ENCODE measurements around the gene SMCO3. TPM values are rescaled to one million over a fixed set of nuclear protein-coding genes. Genes with fewer than 3 reads are reported as not detected.

The SMCO3 gene
- total and polyA plus RNA-seq, 2 of the 13 experiments (the other 11 are each of a cell fraction or from before 2014, with no cell fraction given) = 0.29 to 0.42 TPM

DNA sequence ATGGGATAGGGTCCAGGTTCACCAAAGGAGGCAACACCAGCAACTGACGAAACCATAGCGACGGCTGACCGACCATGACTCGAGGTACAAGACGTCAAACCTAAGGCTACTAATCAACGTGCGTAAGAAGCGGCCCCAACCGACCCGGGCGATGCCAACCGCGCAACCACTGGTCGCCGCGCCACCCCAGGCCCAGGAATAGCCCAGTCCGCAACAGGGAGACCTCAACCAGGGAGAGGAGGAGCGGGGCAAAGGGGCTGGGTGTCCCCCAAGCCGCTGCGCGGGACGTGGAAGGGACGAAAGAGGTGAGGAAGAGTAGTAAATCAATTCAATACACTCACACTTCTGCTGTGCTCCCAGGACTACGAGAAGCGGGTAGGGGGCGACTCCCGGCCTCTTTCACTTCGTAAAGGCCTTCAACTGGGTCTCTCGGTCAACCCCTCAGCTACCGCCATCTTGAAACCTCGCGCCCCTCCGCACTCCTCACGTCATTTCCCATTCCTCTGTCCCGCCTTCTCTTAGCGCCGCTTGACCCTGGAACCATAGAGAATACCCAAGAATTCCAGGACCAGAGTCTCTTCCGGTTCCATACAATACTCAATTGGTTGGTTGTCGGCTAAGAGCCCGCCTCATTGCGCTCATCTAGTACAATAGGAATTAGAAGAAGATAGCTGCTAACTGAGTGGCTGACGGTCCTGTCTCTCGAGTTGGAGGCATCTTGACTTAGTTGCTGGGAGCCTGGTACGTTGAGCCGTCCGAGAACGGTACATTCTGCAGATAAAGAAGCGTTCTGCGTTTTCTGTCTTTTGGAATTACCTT is 10.8 kb downstream of the SMCO3 start, which contains the start of the genes C12orf60 and WBP11 (continued):
- TF ChIP-seq MEIS1 (CRISPR knock-in tag; IDR thresholded peaks at IDR 0.05; ENCODE audit: borderline replicate concordance) = no peak
- TF ChIP-seq NCOA5 (CRISPR knock-in tag; IDR thresholded peaks at IDR 0.05) = no peak
- TF ChIP-seq KDM6A (CRISPR knock-in tag; IDR thresholded peaks at IDR 0.05; ENCODE audit: low read depth) = no peak
- TF ChIP-seq KDM1A (CRISPR knock-in tag; IDR thresholded peaks at IDR 0.05) = no peak
- TF ChIP-seq ZNF775 (CRISPR knock-in tag; IDR thresholded peaks at IDR 0.05; ENCODE audit: borderline replicate concordance) = no peak
- no peak for TF ChIP-seq ZMAT3 (CRISPR knock-in tag; conservative IDR thresholded peaks at IDR 0.05)
- TF ChIP-seq, protein P1, sequence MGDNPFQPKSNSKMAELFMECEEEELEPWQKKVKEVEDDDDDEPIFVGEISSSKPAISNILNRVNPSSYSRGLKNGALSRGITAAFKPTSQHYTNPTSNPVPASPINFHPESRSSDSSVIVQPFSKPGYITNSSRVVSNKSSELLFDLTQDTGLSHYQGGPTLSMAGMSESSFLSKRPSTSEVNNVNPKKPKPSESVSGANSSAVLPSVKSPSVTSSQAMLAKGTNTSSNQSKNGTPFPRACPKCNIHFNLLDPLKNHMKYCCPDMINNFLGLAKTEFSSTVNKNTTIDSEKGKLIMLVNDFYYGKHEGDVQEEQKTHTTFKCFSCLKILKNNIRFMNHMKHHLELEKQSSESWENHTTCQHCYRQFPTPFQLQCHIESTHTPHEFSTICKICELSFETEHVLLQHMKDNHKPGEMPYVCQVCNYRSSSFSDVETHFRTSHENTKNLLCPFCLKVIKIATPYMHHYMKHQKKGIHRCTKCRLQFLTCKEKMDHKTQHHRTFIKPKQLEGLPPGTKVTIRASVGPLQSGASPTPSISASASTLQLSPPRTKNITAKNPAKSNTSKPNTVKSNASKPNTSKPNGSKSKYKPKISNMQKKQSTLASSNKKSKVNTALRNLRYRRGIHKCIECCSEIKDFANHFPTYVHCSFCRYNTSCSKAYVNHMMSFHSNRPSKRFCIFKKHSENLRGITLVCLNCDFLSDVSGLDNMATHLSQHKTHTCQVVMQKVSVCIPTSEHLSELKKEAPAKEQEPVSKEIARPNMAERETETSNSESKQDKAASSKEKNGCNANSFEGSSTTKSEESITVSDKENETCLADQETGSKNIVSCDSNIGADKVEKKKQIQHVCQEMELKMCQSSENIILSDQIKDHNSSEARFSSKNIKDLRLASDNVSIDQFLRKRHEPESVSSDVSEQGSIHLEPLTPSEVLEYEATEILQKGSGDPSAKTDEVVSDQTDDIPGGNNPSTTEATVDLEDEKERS (CRISPR knock-in tag; IDR thresholded peaks at IDR 0.05) = no peak
- peak; percentile 20; the same call in 1 of the 2 replicates for TF ChIP-seq HNF4G (IDR thresholded peaks at IDR 0.05; ENCODE audit: borderline replicate concordance, low read depth, low read length)
- TF ChIP-seq HNF4G (CRISPR knock-in tag; IDR thresholded peaks at IDR 0.05; ENCODE audit: borderline replicate concordance, low read depth) = no peak
- no peak for TF ChIP-seq ZNF282 (IDR thresholded peaks at IDR 0.05; ENCODE audit: partially characterized antibody)
- no peak for TF ChIP-seq NR3C1 (CRISPR knock-in tag; IDR thresholded peaks at IDR 0.05)
- TF ChIP-seq SRSF9 (IDR thresholded peaks at IDR 0.05; ENCODE audit: borderline replicate concordance, insufficient read depth, low read depth, low read length, poor library complexity, severe bottlenecking) = no peak
- TF ChIP-seq, protein P2, sequence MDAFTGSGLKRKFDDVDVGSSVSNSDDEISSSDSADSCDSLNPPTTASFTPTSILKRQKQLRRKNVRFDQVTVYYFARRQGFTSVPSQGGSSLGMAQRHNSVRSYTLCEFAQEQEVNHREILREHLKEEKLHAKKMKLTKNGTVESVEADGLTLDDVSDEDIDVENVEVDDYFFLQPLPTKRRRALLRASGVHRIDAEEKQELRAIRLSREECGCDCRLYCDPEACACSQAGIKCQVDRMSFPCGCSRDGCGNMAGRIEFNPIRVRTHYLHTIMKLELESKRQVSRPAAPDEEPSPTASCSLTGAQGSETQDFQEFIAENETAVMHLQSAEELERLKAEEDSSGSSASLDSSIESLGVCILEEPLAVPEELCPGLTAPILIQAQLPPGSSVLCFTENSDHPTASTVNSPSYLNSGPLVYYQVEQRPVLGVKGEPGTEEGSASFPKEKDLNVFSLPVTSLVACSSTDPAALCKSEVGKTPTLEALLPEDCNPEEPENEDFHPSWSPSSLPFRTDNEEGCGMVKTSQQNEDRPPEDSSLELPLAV (CRISPR knock-in tag; conservative IDR thresholded peaks at IDR 0.05; ENCODE audit: low read depth) = no peak
- TF ChIP-seq CENPT (CRISPR knock-in tag; IDR thresholded peaks at IDR 0.05; ENCODE audit: low read depth) = no peak
- TF ChIP-seq ZNF720 (CRISPR knock-in tag; IDR thresholded peaks at IDR 0.05) = no peak
- no peak for TF ChIP-seq PHB2 (IDR thresholded peaks at IDR 0.05; ENCODE audit: partially characterized antibody)
- TF ChIP-seq XBP1 (CRISPR knock-in tag; IDR thresholded peaks at IDR 0.05) = no peak
- TF ChIP-seq, protein P3, sequence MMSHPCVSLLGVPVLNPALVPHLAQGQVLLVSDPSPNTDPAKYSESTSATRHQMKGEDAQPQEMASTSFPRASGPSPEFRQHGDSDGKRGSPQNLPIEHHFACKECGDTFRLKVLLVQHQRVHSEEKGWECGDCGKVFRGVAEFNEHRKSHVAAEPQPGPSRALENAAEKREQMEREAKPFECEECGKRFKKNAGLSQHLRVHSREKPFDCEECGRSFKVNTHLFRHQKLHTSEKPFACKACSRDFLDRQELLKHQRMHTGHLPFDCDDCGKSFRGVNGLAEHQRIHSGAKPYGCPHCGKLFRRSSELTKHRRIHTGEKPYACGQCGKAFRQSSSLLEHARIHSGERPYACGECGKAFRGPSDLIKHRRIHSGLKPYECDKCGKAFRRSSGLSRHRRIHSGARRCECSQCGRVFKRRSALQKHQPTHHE (CRISPR knock-in tag; IDR thresholded peaks at IDR 0.05; ENCODE audit: borderline replicate concordance) = no peak
- no peak for TF ChIP-seq KLF6 (CRISPR knock-in tag; IDR thresholded peaks at IDR 0.05)
- peak; percentile 63 for TF ChIP-seq ZNF430 (CRISPR knock-in tag; IDR thresholded peaks at IDR 0.05)
- TF ChIP-seq KDM3A (CRISPR knock-in tag; IDR thresholded peaks at IDR 0.05; ENCODE audit: low read depth) = 0 out of 2 replicates have a peak, but pooled peaks have one; percentile 47
- TF ChIP-seq NFIC (IDR thresholded peaks at IDR 0.05; ENCODE audit: low read length) = no peak
- TF ChIP-seq RNF2 (conservative IDR thresholded peaks at IDR 0.05; ENCODE audit: low read depth) = no peak
- TF ChIP-seq, protein P4, sequence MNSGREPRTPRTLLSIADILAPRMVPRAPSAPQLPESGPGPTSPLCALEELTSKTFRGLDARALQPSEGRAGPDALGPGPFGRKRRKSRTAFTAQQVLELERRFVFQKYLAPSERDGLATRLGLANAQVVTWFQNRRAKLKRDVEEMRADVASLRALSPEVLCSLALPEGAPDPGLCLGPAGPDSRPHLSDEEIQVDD (CRISPR knock-in tag; IDR thresholded peaks at IDR 0.05; ENCODE audit: borderline replicate concordance) = no peak
